H1 (cell line): Measurements from ENCODE around the gene GPR139. TPM values are rescaled to one million over a fixed set of nuclear protein-coding genes. Genes with fewer than 3 reads are reported as not detected.

ENCODE experiments used
- CTCF ChIA-PET: fragments of 300-600 bp; sonication (Branson Sonifier 250); formaldehyde crosslinking; loops from one replicate; lab custom pipeline; 2021; ENCODE audit not compliant: partially characterized antibody; lab: Charles Lee
- POLR2A ChIA-PET: fragments of 300-600 bp; sonication (Branson Sonifier 250); formaldehyde crosslinking; loops from one replicate; lab custom pipeline; 2021; ENCODE audit warnings: inconsistent platforms; ENCODE audit not compliant: partially characterized antibody; lab: Charles Lee
- DNase-seq, 2 experiments: peaks; one replicate each; pipeline versions ENCODE4 v3.0.0 to v3.0.0-alpha.2; 2010 to 2022; ENCODE audit warnings: low spot score in 2 of 2, low read depth in 1 of 2, mixed read lengths in 1 of 2
- FAIRE-seq: peaks from 2 replicates; lab custom pipeline; 2011; peaks lifted over from hg19 to GRCh38; lab: Jason Lieb, UNC
- H2AFZ ChIP-seq: 2 replicates; pipeline ENCODE4 v1.8.1; 2012; ENCODE audit warnings: low read length, inconsistent platforms
- H2AK5ac ChIP-seq: 2 replicates; pipeline ENCODE4 v1.6.1; 2013; ENCODE audit warnings: low read depth, low read length
- H2BK120ac ChIP-seq: replicated peaks from 2 replicates; pipeline ENCODE3; 2013; ENCODE audit warnings: low read depth, low read length, inconsistent platforms
- H2BK12ac ChIP-seq: 2 replicates; pipeline ENCODE4 v1.6.1; 2013; ENCODE audit warnings: low read depth, low read length
- H2BK15ac ChIP-seq: 2 replicates; pipeline ENCODE4 v1.6.1; 2013; ENCODE audit warnings: low read length
- H2BK20ac ChIP-seq: 2 replicates; pipeline ENCODE4 v1.6.1; 2013; ENCODE audit warnings: low read length
- H2BK5ac ChIP-seq: 2 replicates; pipeline ENCODE4 v1.6.1; 2013; ENCODE audit warnings: low read depth, low read length
- H3K14ac ChIP-seq: 2 replicates; pipeline ENCODE4 v1.6.1; 2013; ENCODE audit warnings: inconsistent platforms; ENCODE audit not compliant: insufficient read length
- H3K18ac ChIP-seq: 2 replicates; pipeline ENCODE4 v1.6.1; 2013; ENCODE audit warnings: low read length; ENCODE audit errors: extremely low read depth
- H3K23ac ChIP-seq: 2 replicates; pipeline ENCODE4 v1.6.1; 2013; ENCODE audit warnings: inconsistent platforms; ENCODE audit not compliant: insufficient read length
- H3K23me2 ChIP-seq: 2 replicates; pipeline ENCODE4 v1.6.1; 2013; ENCODE audit warnings: low read depth, low read length
- H3K27ac ChIP-seq: 2 replicates; pipeline ENCODE4 v1.6.1; 2011; ENCODE audit warnings: low read depth, low read length, inconsistent platforms
- H3K27me3 ChIP-seq, 4 experiments: replicated peaks in 1 of 4; 1 replicate in 1 of 4; 2 replicates in 3 of 4; pipeline versions ENCODE4 v1.6.1 to v1.8.1; 2011 to 2013; ENCODE audit warnings: low read length in 3 of 4, mild to moderate bottlenecking in 3 of 4, inconsistent platforms in 2 of 4, mixed read lengths in 2 of 4, moderate library complexity in 1 of 4; ENCODE audit not compliant: control insufficient read depth in 3 of 4, insufficient read depth in 3 of 4; ENCODE audit errors: extremely low read depth in 1 of 4
- H3K36me3 ChIP-seq, 4 experiments: 2 replicates each; pipeline versions ENCODE4 v1.6.1 to v1.8.1; 2011 to 2013; ENCODE audit warnings: mild to moderate bottlenecking in 4 of 4, low read length in 3 of 4, moderate library complexity in 2 of 4, control low read depth in 1 of 4, inconsistent platforms in 1 of 4; ENCODE audit not compliant: insufficient read depth in 4 of 4, control insufficient read depth in 2 of 4
- H3K4ac ChIP-seq: replicated peaks from 2 replicates; pipeline ENCODE3; 2013; ENCODE audit warnings: low read length, low read depth, mixed read lengths, inconsistent platforms; ENCODE audit not compliant: insufficient read length
- H3K4me1 ChIP-seq, 4 experiments: replicated peaks in 1 of 4; 1 replicate in 1 of 4; 2 replicates in 3 of 4; pipeline versions ENCODE4 v1.6.1 to v1.8.1; 2011 to 2013; ENCODE audit warnings: low read length in 3 of 4, inconsistent platforms in 2 of 4, mixed read lengths in 1 of 4; ENCODE audit not compliant: insufficient read depth in 4 of 4, control insufficient read depth in 3 of 4
- H3K4me2 ChIP-seq, 2 experiments: 2 replicates each; pipeline versions ENCODE4 v1.6.1 to v1.8.1; 2011 to 2013; ENCODE audit warnings: low read depth in 2 of 2, low read length in 2 of 2, control low read depth in 1 of 2, inconsistent platforms in 1 of 2, mild to moderate bottlenecking in 1 of 2; ENCODE audit not compliant: insufficient read depth in 1 of 2
- H3K4me3 ChIP-seq, 4 experiments: fragments of 200-600, 300-600 bp in 1 of 4; sonication (generic), shearing (Covaris generic), sonication (Bioruptor Twin) in 1 of 4; 2 replicates each; pipeline versions ENCODE4 v1.5.1 to v1.8.1; 2011 to 2016; ENCODE audit warnings: low read length in 4 of 4, low read depth in 3 of 4, control low read depth in 2 of 4, inconsistent platforms in 2 of 4, mild to moderate bottlenecking in 2 of 4, mixed read lengths in 1 of 4, moderate library complexity in 1 of 4; ENCODE audit not compliant: insufficient read depth in 2 of 4; ENCODE audit errors: extremely low read depth in 1 of 4
- H3K56ac ChIP-seq: replicated peaks from 2 replicates; pipeline ENCODE3; 2013; ENCODE audit warnings: low read depth, mild to moderate bottlenecking, mixed read lengths, low read length, inconsistent platforms; ENCODE audit not compliant: insufficient read length
- H3K79me1 ChIP-seq: 2 replicates; pipeline ENCODE4 v1.6.1; 2013; ENCODE audit warnings: low read depth, low read length, control low read depth
- H3K79me2 ChIP-seq, 2 experiments: 2 replicates each; pipeline versions ENCODE4 v1.6.1 to v1.8.1; 2012 to 2013; ENCODE audit warnings: low read length in 2 of 2, mild to moderate bottlenecking in 2 of 2, inconsistent platforms in 1 of 2; ENCODE audit not compliant: insufficient read depth in 2 of 2, control insufficient read depth in 1 of 2
- H3K9ac ChIP-seq, 4 experiments: replicated peaks in 1 of 4; 1 replicate in 1 of 4; 2 replicates in 3 of 4; pipeline versions ENCODE4 v1.6.1 to v1.8.1; 2011 to 2013; ENCODE audit warnings: low read depth in 3 of 4, low read length in 3 of 4, control low read depth in 2 of 4, mild to moderate bottlenecking in 2 of 4, moderate library complexity in 2 of 4, inconsistent platforms in 1 of 4; ENCODE audit errors: extremely low read depth in 1 of 4
- H3K9me3 ChIP-seq, 2 experiments: 2 replicates each; pipeline versions ENCODE4 v1.6.1 to v1.8.1; 2012 to 2013; ENCODE audit warnings: mild to moderate bottlenecking in 2 of 2, moderate library complexity in 2 of 2, control low read depth in 1 of 2, inconsistent platforms in 1 of 2, low read depth in 1 of 2, low read length in 1 of 2, mixed read lengths in 1 of 2; ENCODE audit not compliant: insufficient read depth in 2 of 2
- H4K20me1 ChIP-seq, 2 experiments: replicated peaks in 1 of 2; 2 replicates each; pipeline versions ENCODE3 to v1.8.1; 2011 to 2013; ENCODE audit warnings: inconsistent platforms in 2 of 2, low read length in 2 of 2, mild to moderate bottlenecking in 1 of 2; ENCODE audit not compliant: insufficient read depth in 2 of 2, control insufficient read depth in 1 of 2
- H4K5ac ChIP-seq: 2 replicates; pipeline ENCODE4 v1.6.1; 2013; ENCODE audit warnings: low read length, low read depth, mixed read lengths, inconsistent platforms; ENCODE audit not compliant: insufficient read length
- H4K8ac ChIP-seq: 2 replicates; pipeline ENCODE4 v1.8.0; 2013; ENCODE audit warnings: mild to moderate bottlenecking, moderate library complexity, low read length, inconsistent platforms; ENCODE audit not compliant: insufficient read depth; ENCODE audit errors: extremely low read depth
- H4K91ac ChIP-seq: replicated peaks from 2 replicates; pipeline ENCODE3; 2013; ENCODE audit warnings: low read length, mixed read lengths, inconsistent platforms; ENCODE audit not compliant: insufficient read length
- NANOG ChIP-seq: IDR thresholded peaks from 2 replicates; pipeline ENCODE4 v1.6.1; 2011; ENCODE audit warnings: low read length, low read depth, mild to moderate bottlenecking, inconsistent platforms; ENCODE audit not compliant: insufficient read depth, poor library complexity, severe bottlenecking
- PHF8 ChIP-seq: fragments of 200-600 bp; sonication (generic); conservative IDR thresholded peaks from 2 replicates; pipeline ENCODE4 v1.7.1; 2012; ENCODE audit warnings: low read depth, mild to moderate bottlenecking, inconsistent platforms, low read length, moderate library complexity
- RNF2 ChIP-seq: fragments of 200-900, 300-1000 bp; sonication (generic); IDR thresholded peaks from 2 replicates; pipeline ENCODE4 v1.7.1; 2016; ENCODE audit warnings: borderline replicate concordance, low read depth, mild to moderate bottlenecking, antibody characterized with exemption, low read length; ENCODE audit not compliant: poor library complexity, severe bottlenecking; ENCODE audit errors: missing control alignments
- SIX5 ChIP-seq: IDR thresholded peaks from 2 replicates; pipeline ENCODE4 v1.6.1; 2011; ENCODE audit warnings: mild to moderate bottlenecking, low read depth, low read length
- WGBS, 2 experiments: shearing (Covaris generic) in 1 of 2; methylation state at CpG; one replicate each; pipeline versions ENCODE4 v1.1.6 to v1.1.7; 2013 to 2015; ENCODE audit warnings: low lambda C conversion rate in 2 of 2, mixed read lengths in 2 of 2, inconsistent platforms in 1 of 2, low coverage in 1 of 2, missing lambda C conversion rate in 1 of 2; ENCODE audit not compliant: insufficient replicate concordance in 2 of 2, insufficient coverage in 1 of 2, insufficient read length in 1 of 2; ENCODE audit errors: extremely low coverage in 1 of 2, missing lambda C conversion rate in 1 of 2; 5-methylcytosine and 5-hydroxymethylcytosine counted together
- polyA plus RNA-seq, 7 experiments: library from polyadenylated mRNA; depleted of rRNA in 3 of 7; stranded (reverse) in 5 of 7; unstranded in 2 of 7; fragments of >200 nt in 5 of 7; fragments of 200-250 nt in 2 of 7; gene quantifications; 1 replicate in 5 of 7; 2 replicates in 1 of 7; 4 replicates in 1 of 7; pipeline versions ENCODE4 v1.2.1 to v1.2.3, GENCODE V29; 2011 to 2013; ENCODE audit warnings: missing spikeins in 2 of 7, mixed read lengths in 2 of 7
- total RNA-seq: library from RNA; stranded (reverse); fragmentation: NEBNext Ultra II Directional; extraction: Animal tissue kit (Norgen Biotek cat#: 25700); gene quantifications from 2 replicates; pipeline ENCODE4 v1.2.1, GENCODE V29; 2021

The GPR139 gene
- total and polyA plus RNA-seq, 2 of the 8 experiments (the other 6 are each of a cell fraction or from before 2014, with no cell fraction given) = 0.84 to 2.2 TPM

DNA sequence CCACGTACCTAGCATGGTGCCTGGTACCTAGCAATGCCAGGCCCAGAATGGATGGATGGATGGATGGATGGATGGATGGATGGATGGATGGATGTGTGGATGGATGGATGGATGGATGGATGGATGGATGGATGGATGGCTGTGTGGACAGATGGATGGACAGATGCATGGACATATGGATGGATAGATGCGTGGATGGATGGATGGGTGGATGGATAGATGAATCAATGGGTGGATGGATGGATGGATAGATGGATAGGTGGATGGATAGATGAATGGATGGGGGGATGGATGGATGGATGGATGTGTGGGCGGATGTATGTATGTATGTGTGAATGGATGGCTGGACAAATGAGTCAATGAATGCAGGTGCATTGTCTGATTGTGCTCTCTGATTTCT, 12.6 kb downstream of the GPR139 start:
- FAIRE-seq = no peak
- TF ChIP-seq PHF8 (no peak), SIX5 (no peak), RNF2 (no peak), NANOG (no peak)

More for the DNA sequence above, 12.6 kb downstream of the GPR139 start:
- Histone ChIP-seq H3K4me2 (no peak overlapping the region), H3K36me3 (no peaks in the 10 kb centered on the region; a peak in 2 of 8 replicates), H3K27ac (no peak overlapping the region), H3K18ac (no peak overlapping the region), H2BK20ac (no peak overlapping the region), H2BK5ac (no peak overlapping the region), H3K79me1 (no peaks in the 10 kb centered on the region), H3K9ac (no peak overlapping the region), H3K14ac (no peak overlapping the region), H4K91ac (no peak overlapping the region), H3K56ac (no peak overlapping the region), H3K9me3 (no peaks in the 10 kb centered on the region), H2AK5ac (no peak overlapping the region), H3K4me3 (no peak overlapping the region), H3K79me2 (no peaks in the 10 kb centered on the region), H4K8ac (no peak overlapping the region), H3K4ac (no peak overlapping the region), H2BK12ac (no peak overlapping the region), H4K5ac (no peak overlapping the region), H3K23ac (no peak overlapping the region), H2BK15ac (no peak overlapping the region), H3K23me2 (peaks cover 4% of the 10 kb centered on the region; the same call in 1 of the 2 replicates), H2BK120ac (no peak overlapping the region), H2AFZ (no peak overlapping the region), H3K4me1 (no peaks in the 10 kb centered on the region), H3K27me3 (no peaks in the 10 kb centered on the region), H4K20me1 (peaks cover 0 to 5% of the 10 kb centered on the region in 2 experiments)
- ChIA-PET CTCF (interaction anchor here (0.9 to 1.8 kb wide), 3 partner anchors 18 to 380 kb away, joined by 3 to 5 read pairs (median 4); no protein-coding TSS in a partner anchor), POLR2A (no interaction called here)
- no peak for DNase-seq
- 84 to 100% methylated on average over 1 to 3 of the region's 3 CpGs for WGBS, 2 experiments
